Epithelial cell of proximal tubule (primary cell): ENCODE results near the gene ANGPTL7. TPM values are rescaled to one million over a fixed set of nuclear protein-coding genes. Genes with fewer than 3 reads are reported as not detected.

ENCODE experiments used
- DNase-seq: peaks from one replicate; pipeline ENCODE4 v3.0.0-alpha.2; 2011; ENCODE audit warnings: low read depth
- H3K4me3 ChIP-seq: 2 replicates; pipeline ENCODE4 v1.5.1; 2011; ENCODE audit warnings: low read depth, mild to moderate bottlenecking, low read length
- CTCF ChIP-seq: conservative IDR thresholded peaks from 2 replicates; pipeline ENCODE4 v1.5.1; 2012; ENCODE audit warnings: low read depth, mild to moderate bottlenecking, low read length
- total RNA-seq: library from RNA; depleted of rRNA; stranded (reverse); fragments of >200 nt; gene quantifications from 2 replicates; pipeline ENCODE4 v1.2.3, GENCODE V29; 2015

ANGPTL7 gene
- total RNA-seq, 1 donor from 2014 or later = not detected

DNA sequence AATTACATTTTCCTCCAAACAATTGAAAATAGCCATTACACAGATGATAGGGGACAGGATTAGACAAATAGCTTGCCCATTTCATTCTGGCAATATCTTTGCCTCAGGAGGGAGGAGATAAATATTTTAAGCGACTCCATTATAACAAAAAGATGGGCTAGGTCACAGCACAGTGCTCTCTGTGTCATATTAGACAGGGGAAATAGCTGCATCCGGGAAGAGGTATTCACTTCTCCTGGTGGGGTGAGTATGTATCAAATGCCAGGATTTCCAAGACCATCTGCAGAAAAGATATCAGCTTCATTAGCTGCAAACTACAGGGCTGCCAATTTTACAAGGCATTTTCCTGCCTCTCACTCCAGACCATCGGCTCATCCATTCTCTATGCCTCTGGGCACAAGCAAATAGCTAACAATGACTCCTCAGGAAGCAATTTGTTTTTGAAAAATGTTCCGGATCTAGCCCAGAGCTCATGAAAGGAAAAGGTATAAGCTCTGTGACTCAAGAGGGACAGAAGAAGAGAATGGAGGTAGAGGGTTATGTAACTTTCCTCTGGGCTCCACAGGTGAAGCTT, 41.9 kb upstream of the ANGPTL7 start:
- no peak for TF ChIP-seq CTCF
- DNase-seq = no peak
- H3K4me3 ChIP-seq = no peak overlapping the region

DNA sequence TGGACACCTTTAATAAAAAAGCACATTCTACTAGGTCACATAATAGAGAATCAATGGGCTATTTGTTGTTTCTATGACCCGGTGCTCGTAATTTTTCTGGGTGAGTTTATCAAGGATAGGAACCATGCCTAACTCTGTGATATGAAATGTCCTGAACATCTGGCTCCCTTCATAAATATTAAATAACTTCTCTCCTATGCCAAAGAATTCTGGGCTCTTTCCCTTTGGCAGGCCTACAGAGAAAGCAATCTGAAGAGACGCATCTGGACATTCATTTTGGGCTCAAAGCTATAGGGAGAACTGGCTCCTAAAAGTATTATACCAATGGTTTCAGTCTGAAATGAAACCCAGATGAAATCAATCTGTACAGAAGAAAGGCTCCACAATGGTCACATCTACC, 38.8 kb upstream of the ANGPTL7 start:
- no peak for TF ChIP-seq CTCF
- DNase-seq = no peak
- H3K4me3 ChIP-seq = no peak overlapping the region

DNA sequence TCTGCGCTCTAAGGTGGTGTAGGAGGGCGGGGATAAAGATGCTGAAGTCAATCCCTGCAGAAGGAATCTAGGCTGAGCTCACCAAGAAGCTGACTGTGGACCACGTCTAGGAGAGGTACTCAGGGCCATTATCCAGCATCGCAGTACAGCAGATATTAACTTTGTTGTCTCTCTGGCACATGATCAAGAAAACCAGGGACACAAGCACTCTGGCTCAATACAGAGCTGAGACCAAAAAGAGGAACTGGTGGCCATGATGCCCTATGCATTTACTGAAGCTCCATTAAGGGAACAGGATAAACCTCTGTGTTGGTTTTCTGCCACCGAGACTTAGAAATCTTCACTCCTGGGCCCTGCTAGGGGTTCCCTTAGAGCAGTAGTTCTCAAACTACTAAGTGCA, 38.0 kb upstream of the ANGPTL7 start:
- TF ChIP-seq CTCF = no peak
- DNase-seq = no peak
- no peak overlapping the region for H3K4me3 ChIP-seq

- no peak for TF ChIP-seq CTCF
- DNase-seq = no peak
- no peak overlapping the region for H3K4me3 ChIP-seq
Measured at GRCh38 chr1:11151826-11152612, 37.1 kb upstream of the ANGPTL7 start.

DNA sequence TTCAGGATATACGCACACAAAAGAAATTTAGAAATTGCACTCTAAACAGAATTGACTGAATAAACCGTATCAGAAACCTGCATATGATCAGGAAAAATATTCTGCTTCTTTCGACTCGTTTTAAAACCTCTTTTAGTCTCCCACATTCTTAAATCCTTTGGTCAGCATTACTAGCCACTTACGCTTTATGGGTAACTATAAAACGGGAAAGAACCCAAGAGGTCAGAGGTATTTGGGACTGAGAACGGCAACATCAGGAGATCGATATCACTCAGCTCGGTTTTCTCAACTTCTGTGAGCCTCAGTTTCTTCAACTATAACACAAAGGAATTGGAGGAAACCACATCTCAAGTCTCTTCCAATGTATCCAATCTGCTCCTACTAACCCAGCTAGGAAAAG, 36.4 kb upstream of the ANGPTL7 start:
- TF ChIP-seq CTCF = no peak
- DNase-seq = no peak
- no peak overlapping the region for H3K4me3 ChIP-seq

GRCh38 chr1:11153184-11153583, 36.0 kb upstream of the ANGPTL7 start:
- no peak overlapping the region for H3K4me3 ChIP-seq
- no peak for TF ChIP-seq CTCF
- DNase-seq = no peak

- H3K4me3 ChIP-seq = no peak overlapping the region
- TF ChIP-seq CTCF = no peak
- DNase-seq = no peak
Measured at GRCh38 chr1:11156441-11156840, 32.7 kb upstream of the ANGPTL7 start.
